PC-3 (cell line): ENCODE measurements around the gene TMEM126A. TPM values are rescaled to one million over a fixed set of nuclear protein-coding genes. Genes with fewer than 3 reads are reported as not detected.
A peak's percentile ranks its signal among the peaks of the same experiment; 100 is the strongest.

Experiments
- ATAC-seq: fragments of 200-7000 bp; cut with Tn5 transposase; 2 replicates; pipeline ENCODE4 v1.9.1; 2020; ENCODE audit warnings: mild to moderate bottlenecking, moderate library complexity
- BruUV-seq: library from RNA; stranded (reverse); fragments of 400-500 nt; replicated peaks from 2 replicates; lab custom pipeline; 2021; lab: Mats Ljungman, UMichigan
- CTCF ChIA-PET: fragments of 300-600 bp; sonication (Branson Sonifier 250); formaldehyde crosslinking; loops from one replicate; lab custom pipeline; 2022; ENCODE audit warnings: antibody characterized with exemption; lab: Charles Lee
- POLR2A ChIA-PET: fragments of 300-600 bp; sonication (Branson Sonifier 250); formaldehyde crosslinking; loops from one replicate; lab custom pipeline; 2022; ENCODE audit warnings: antibody characterized with exemption; ENCODE audit not compliant: unreplicated experiment; lab: Charles Lee
- DNase-seq: peaks from one replicate; pipeline ENCODE4 v3.0.0-alpha.2; 2015
- H2AFZ ChIP-seq: fragments of 300-600 bp; sonication (generic); 2 replicates; pipeline ENCODE4 v1.6.0; 2016; ENCODE audit warnings: antibody characterized with exemption, low read length
- H3F3A ChIP-seq: fragments of 300-600 bp; sonication (generic); one replicate; pipeline ENCODE4 v1.6.0; 2017; ENCODE audit warnings: antibody characterized with exemption, low read length, control low read depth, mild to moderate bottlenecking; ENCODE audit not compliant: unreplicated experiment
- H3K27ac ChIP-seq: fragments of 300-600 bp; sonication (generic); 2 replicates; pipeline ENCODE4 v1.5.1; 2016; ENCODE audit warnings: mild to moderate bottlenecking, low read length
- H3K27me3 ChIP-seq: fragments of 300-600 bp; sonication (generic); 2 replicates; pipeline ENCODE4 v1.6.1; 2016; ENCODE audit warnings: low read length, mixed read lengths
- H3K36me3 ChIP-seq: fragments of 300-600 bp; sonication (generic); 2 replicates; pipeline ENCODE4 v1.6.1; 2016; ENCODE audit warnings: low read depth, mixed run types, low read length, mixed read lengths
- H3K4me1 ChIP-seq: fragments of 300-600 bp; sonication (generic); 2 replicates; pipeline ENCODE4 v1.5.1; 2016; ENCODE audit warnings: low read length; ENCODE audit not compliant: insufficient read depth
- H3K4me2 ChIP-seq: fragments of 300-600 bp; sonication (generic); 2 replicates; pipeline ENCODE4 v1.6.0; 2016; ENCODE audit warnings: low read length
- H3K4me3 ChIP-seq: fragments of 300-600 bp; sonication (generic); 2 replicates; pipeline ENCODE4 v1.5.1; 2016; ENCODE audit warnings: mild to moderate bottlenecking, low read length, mixed read lengths
- H3K79me2 ChIP-seq: fragments of 300-600 bp; sonication (generic); 2 replicates; pipeline ENCODE4 v1.6.1; 2017; ENCODE audit warnings: low read length, mixed read lengths
- H3K9ac ChIP-seq: fragments of 300-600 bp; sonication (generic); 2 replicates; pipeline ENCODE4 v1.6.0; 2016; ENCODE audit warnings: mild to moderate bottlenecking, low read length
- H3K9me2 ChIP-seq: fragments of 300-600 bp; sonication (generic); replicated peaks from 2 replicates; pipeline ENCODE4 v1.6.1; 2016; ENCODE audit warnings: mixed run types, low read length, mixed read lengths
- H3K9me3 ChIP-seq: fragments of 300-600 bp; sonication (generic); 2 replicates; pipeline ENCODE4 v1.6.1; 2016; ENCODE audit warnings: low read length, mixed read lengths
- H4K20me1 ChIP-seq: fragments of 300-600 bp; sonication (generic); 2 replicates; pipeline ENCODE4 v1.6.1; 2016; ENCODE audit warnings: low read length, mixed read lengths
- CTCF ChIP-seq: fragments of 300-600 bp; sonication (generic); conservative IDR thresholded peaks from 2 replicates; pipeline ENCODE4 v1.5.1; 2017; ENCODE audit warnings: antibody characterized with exemption, low read depth, mild to moderate bottlenecking, low read length
- EZH2 ChIP-seq: fragments of 300-600 bp; sonication (generic); IDR thresholded peaks from one replicate; pipeline ENCODE4 v1.6.1; 2017; ENCODE audit warnings: antibody characterized with exemption, mild to moderate bottlenecking, low read length; ENCODE audit not compliant: unreplicated experiment
- EZH2phosphoT487 ChIP-seq: fragments of 300-600 bp; sonication (generic); IDR thresholded peaks from 2 replicates; pipeline ENCODE4 v1.6.1; 2018; ENCODE audit warnings: mild to moderate bottlenecking, antibody characterized with exemption, low read length, borderline replicate concordance
- intact Hi-C: fragments of 100-400 bp; cut with micrococcal nuclease; formaldehyde crosslinking; loops from 2 replicates; pipeline ENCODE4 v1.9.0; 2023
- total RNA-seq: library from RNA; depleted of rRNA; stranded (reverse); fragments of >200 nt; gene quantifications from 2 replicates; pipeline ENCODE4 v1.2.3, GENCODE V29; 2014

The TMEM126A gene
- total RNA-seq, 1 experiment from 2014 or later: 37.8 TPM

- Histone ChIP-seq H3K9me2 (no peaks in the 10 kb centered on the region), H3K27me3 (no peaks in the 10 kb centered on the region), H3F3A (no peaks in the 10 kb centered on the region), H3K4me3 (peak within 1 kb of the TSS; percentile 83), H4K20me1 (no peaks in the 10 kb centered on the region), H3K9ac (peak within 1 kb of the TSS; percentile 78), H3K36me3 (peaks cover 12% of the 10 kb centered on the region; the same call in 1 of the 2 replicates), H3K79me2 (peaks cover 39% of the 10 kb centered on the region), H2AFZ (peak within 1 kb of the TSS; percentile 89), H3K27ac (peak within 1 kb of the TSS; percentile 30), H3K4me2 (peak within 1 kb of the TSS; percentile 97), H3K4me1 (peaks cover 25% of the 10 kb centered on the region), H3K9me3 (no peaks in the 10 kb centered on the region)
- TF ChIP-seq CTCF (no peak), EZH2 (no peak), EZH2phosphoT487 (no peak)
- DNase-seq: peak; percentile 99
- intact Hi-C loops: loop anchor here (1.0 to 10.0 kb wide), 4 partner anchors 19 to 1287 kb away; partner anchors contain the start of gene TMEM126A
- ChIA-PET CTCF (interaction anchor here (0.8 kb wide), 1 partner anchor 1410 kb away, joined by 9 read pairs; the partner anchor contains the start of gene TMEM135), POLR2A (interaction anchor here (0.6 to 0.8 kb wide), 4 partner anchors 20 to 234 kb away, joined by 3 to 16 read pairs (median 6); partner anchors contain the start of gene TMEM126A)
- TSS peak; percentile 78 for BruUV-seq
- peak; percentile 97 for ATAC-seq
Measured at GRCh38 chr11:85627998-85628770, 19.6 kb upstream of the TMEM126A start, which contains the start of gene TMEM126B. Gene TMEM126B (plus strand): TSS chr11:85628593. CDS start chr11:85628608, 15 bp downstream.

GRCh38 chr11:85628771-85629341, 18.9 kb upstream of the TMEM126A start:
- peak; percentile 3 for ATAC-seq
- BruUV-seq: TSS peak; percentile 72
- CTCF ChIA-PET: interaction anchor here (0.8 kb wide), 1 partner anchor 1409 kb away, joined by 9 read pairs; the partner anchor contains the start of gene TMEM135

More at GRCh38 chr11:85628771-85629341, 18.9 kb upstream of the TMEM126A start:
- Histone ChIP-seq H3K4me2 (peak overlapping the region; percentile 85), H3K79me2 (peaks cover 44% of the 10 kb centered on the region), H3K9me2 (no peaks in the 10 kb centered on the region), H3F3A (no peaks in the 10 kb centered on the region), H3K4me3 (peak overlapping the region; percentile 83), H3K9ac (peak overlapping the region; percentile 78), H2AFZ (peak overlapping the region; percentile 68), H3K9me3 (no peaks in the 10 kb centered on the region), H3K4me1 (peaks cover 25% of the 10 kb centered on the region), H3K27ac (peak overlapping the region; percentile 30), H4K20me1 (no peaks in the 10 kb centered on the region), H3K27me3 (no peaks in the 10 kb centered on the region), H3K36me3 (peaks cover 12% of the 10 kb centered on the region; the same call in 1 of the 2 replicates)
- TF ChIP-seq EZH2 (no peak), EZH2phosphoT487 (no peak), CTCF (no peak)
- no peak for DNase-seq
- intact Hi-C loops: loop anchor here (1.0 to 10.0 kb wide), 3 partner anchors 18 to 1286 kb away; partner anchors contain the start of gene TMEM126A
- POLR2A ChIA-PET: interaction anchor here (0.6 kb wide), 1 partner anchor 36 kb away, joined by 3 read pairs; no protein-coding TSS in a partner anchor
